Measurements from ENCODE around the gene CNDP2. TPM values are rescaled to one million over a fixed set of nuclear protein-coding genes. Genes with fewer than 3 reads are reported as not detected.

The CNDP2 gene
- total RNA-seq, 1 experiment from 2014 or later: 310 TPM

- DNase-seq (ENCODE audit: low read depth, low spot score) (no peak), ATAC-seq (no peak)
- intact Hi-C loops (cut with micrococcal nuclease; ENCODE audit: unreplicated experiment): no loop called here
- Histone ChIP-seq H3K27ac (ENCODE audit: low read length) (no peak overlapping the region), H3K9me3 (ENCODE audit: control insufficient read depth, insufficient read depth, low read depth, low read length) (no peaks in the 10 kb centered on the region), H3K4me1 (ENCODE audit: control insufficient read depth, insufficient read depth, low read length) (no peaks in the 10 kb centered on the region), H3K4me3 (ENCODE audit: low read depth in 2 of 2, low read length in 2 of 2) (no peak overlapping the region), H3K27me3 (ENCODE audit: control insufficient read depth, insufficient read depth, low read length) (peaks cover 4% of the 10 kb centered on the region; the same call in 1 of the 2 replicates), H3K36me3 (ENCODE audit: control insufficient read depth, insufficient read depth, low read length) (no peaks in the 10 kb centered on the region)
- in situ Hi-C loops (cut with HindIII; ENCODE audit: low pct_unique_long_range_greater_than_20kb, low sequenced_read_pairs): no loop called here
- no TSS peak for BruUV-seq (replicated peaks)
- no peak for TF ChIP-seq TCF7L2 (IDR thresholded peaks at IDR 0.05; ENCODE audit: low read depth, low read length)
- TF ChIP-seq POLR2AphosphoS5 (IDR thresholded peaks at IDR 0.05; ENCODE audit: low read depth, low read length): no peak
- TF ChIP-seq REST (IDR thresholded peaks at IDR 0.05; ENCODE audit: insufficient read depth in 1 of 2, low read depth in 2 of 2, low read length in 1 of 2): no peak
- TF ChIP-seq CTCF (IDR thresholded peaks at IDR 0.05): no peak
- TF ChIP-seq SIN3A (IDR thresholded peaks at IDR 0.05; ENCODE audit: borderline replicate concordance, insufficient read depth, low read depth, low read length): no peak
- ChIA-PET POLR2A (no interaction called here), CTCF (interaction anchor here (0.6 kb wide), 1 partner anchor 18 kb away, joined by 6 read pairs; no protein-coding TSS in a partner anchor)
These were observed 37.5 kb downstream of the CNDP2 start for GRCh38 chr18:74533666-74534065.

GRCh38 chr18:74534150-74534969 lies 38.2 kb downstream of the CNDP2 start, which contains the start of gene CNDP1:
TSS of gene CNDP1 (plus strand) at chr18:74534500. CDS start at chr18:74534668, 168 bp downstream.
- DNase-seq (ENCODE audit: low read depth, low spot score): no peak
- intact Hi-C loops (cut with micrococcal nuclease; ENCODE audit: unreplicated experiment) (no loop called here), in situ Hi-C loops (cut with HindIII; ENCODE audit: low pct_unique_long_range_greater_than_20kb, low sequenced_read_pairs) (no loop called here)
- POLR2A ChIA-PET: no interaction called here
- no peak within 1 kb of the TSS for H3K27ac ChIP-seq (ENCODE audit: low read length)
- BruUV-seq (replicated peaks): no TSS peak
- no peaks in the 10 kb centered on the region for H3K36me3 ChIP-seq (ENCODE audit: control insufficient read depth, insufficient read depth, low read length)
- no peak for ATAC-seq
- H3K27me3 ChIP-seq (ENCODE audit: control insufficient read depth, insufficient read depth, low read length): peaks cover 4% of the 10 kb centered on the region; the same call in 1 of the 2 replicates
- TF ChIP-seq TCF7L2 (IDR thresholded peaks at IDR 0.05; ENCODE audit: low read depth, low read length) (no peak), POLR2AphosphoS5 (IDR thresholded peaks at IDR 0.05; ENCODE audit: low read depth, low read length) (no peak)
- no peaks in the 10 kb centered on the region for H3K4me1 ChIP-seq (ENCODE audit: control insufficient read depth, insufficient read depth, low read length)
- H3K9me3 ChIP-seq (ENCODE audit: control insufficient read depth, insufficient read depth, low read depth, low read length): no peaks in the 10 kb centered on the region
- CTCF ChIA-PET: interaction anchor here (0.6 kb wide), 1 partner anchor 17 kb away, joined by 6 read pairs; no protein-coding TSS in a partner anchor
- no peak within 1 kb of the TSS for H3K4me3 ChIP-seq (ENCODE audit: low read depth in 2 of 2, low read length in 2 of 2)

Data from Panc1 (cell line).